Caco-2 (cell line): ENCODE results near the gene PER2. TPM values are rescaled to one million over a fixed set of nuclear protein-coding genes. Genes with fewer than 3 reads are reported as not detected.

Experiments used
- BruUV-seq: library from RNA; stranded (reverse); fragments of 400-500 nt; replicated peaks from 2 replicates; lab custom pipeline; 2021; lab: Mats Ljungman, UMichigan
- CTCF ChIA-PET: fragments of 300-600 bp; sonication (Branson Sonifier 250); formaldehyde crosslinking; loops from one replicate; lab custom pipeline; 2022; ENCODE audit warnings: antibody characterized with exemption; lab: Charles Lee
- POLR2A ChIA-PET: fragments of 300-600 bp; sonication (Branson Sonifier 250); formaldehyde crosslinking; loops from one replicate; lab custom pipeline; 2022; ENCODE audit warnings: antibody characterized with exemption; lab: Charles Lee
- DNase-seq, 2 experiments: peaks; one replicate each; pipeline versions ENCODE4 v3.0.0 to v3.0.0-alpha.2; 2020 to 2022
- H3K27me3 ChIP-seq: replicated peaks from 2 replicates; pipeline ENCODE4 v1.6.0; 2011; ENCODE audit warnings: low read length; ENCODE audit not compliant: control insufficient read depth, insufficient read depth
- H3K36me3 ChIP-seq: 2 replicates; pipeline ENCODE4 v1.5.1; 2011; ENCODE audit warnings: low read length; ENCODE audit not compliant: control insufficient read depth, insufficient read depth
- H3K4me1 ChIP-seq: fragments of 250-450 bp; sonication (Bioruptor Pico); 2 replicates; pipeline ENCODE4 v1.5.1; 2020; ENCODE audit warnings: mild to moderate bottlenecking
- H3K4me3 ChIP-seq: 2 replicates; pipeline ENCODE4 v1.5.1; 2011; ENCODE audit warnings: low read depth, mild to moderate bottlenecking, control low read depth, low read length
- H3K9me3 ChIP-seq: fragments of 250-450 bp; sonication (Bioruptor Pico); 2 replicates; pipeline ENCODE4 v1.5.1; 2020; ENCODE audit warnings: mild to moderate bottlenecking, moderate library complexity
- H3K27ac Mint-ChIP-seq: one replicate; pipeline ENCODE4 v1.8.0; 2022; ENCODE audit warnings: mixed read lengths; ENCODE audit not compliant: unreplicated experiment
- H3K27me3 Mint-ChIP-seq: one replicate; pipeline ENCODE4 v1.8.0; 2022; ENCODE audit warnings: mixed read lengths; ENCODE audit not compliant: insufficient read depth, unreplicated experiment
- H3K36me3 Mint-ChIP-seq: one replicate; pipeline ENCODE4 v1.8.0; 2022; ENCODE audit warnings: mild to moderate bottlenecking, mixed read lengths; ENCODE audit not compliant: insufficient read depth, unreplicated experiment
- H3K4me1 Mint-ChIP-seq: one replicate; pipeline ENCODE4 v1.8.0; 2022; ENCODE audit warnings: low read depth, mixed read lengths; ENCODE audit not compliant: unreplicated experiment
- H3K4me3 Mint-ChIP-seq: one replicate; pipeline ENCODE4 v1.8.0; 2022; ENCODE audit warnings: mild to moderate bottlenecking, moderate library complexity, mixed read lengths; ENCODE audit not compliant: unreplicated experiment
- H3K9me3 Mint-ChIP-seq: one replicate; pipeline ENCODE4 v1.8.0; 2022; ENCODE audit warnings: mixed read lengths; ENCODE audit not compliant: unreplicated experiment
- CTCF ChIP-seq, 2 experiments: fragments of 200-600 bp in 1 of 2; IDR thresholded peaks; 1 replicate in 1 of 2; 2 replicates in 1 of 2; pipeline versions ENCODE4 v1.5.1 to v1.8.0; 2011 to 2022; ENCODE audit warnings: antibody characterized with exemption in 1 of 2, control low read depth in 1 of 2, inconsistent platforms in 1 of 2, low read depth in 1 of 2, low read length in 1 of 2, mild to moderate bottlenecking in 1 of 2, moderate library complexity in 1 of 2; ENCODE audit not compliant: insufficient read depth in 1 of 2, severe bottlenecking in 1 of 2, unreplicated experiment in 1 of 2
- intact Hi-C: fragments of 100-400 bp; cut with micrococcal nuclease; formaldehyde crosslinking; loops from one replicate; pipeline ENCODE4 v1.10.0; 2022; ENCODE audit not compliant: unreplicated experiment
- total RNA-seq: library from RNA; stranded (reverse); gene quantifications from 2 replicates; pipeline ENCODE4 v1.2.3, GENCODE V29; 2022

PER2 gene
- total RNA-seq, 1 experiment from 2014 or later: 12.2 TPM

- no peaks in the 10 kb centered on the region for H3K27me3 Mint-ChIP-seq
- H3K27ac Mint-ChIP-seq: no peak overlapping the region
- ChIA-PET POLR2A (no interaction called here), CTCF (no interaction called here)
- no peak overlapping the region for H3K4me3 ChIP-seq
- peak in 1 of 2 experiments; percentile 15 for TF ChIP-seq CTCF (IDR thresholded peaks at IDR 0.05; ENCODE audit: insufficient read depth in 1 of 2, low read depth in 1 of 2, low read length in 1 of 2, severe bottlenecking in 1 of 2, unreplicated experiment in 1 of 2)
- intact Hi-C loops: no loop called here
- no peak overlapping the region for H3K4me3 Mint-ChIP-seq
- no peaks in the 10 kb centered on the region for H3K36me3 Mint-ChIP-seq
- no peaks in the 10 kb centered on the region for H3K9me3 ChIP-seq
- H3K9me3 Mint-ChIP-seq: no peaks in the 10 kb centered on the region
- no peak for DNase-seq
- peaks cover 14% of the 10 kb centered on the region for H3K4me1 ChIP-seq
- H3K4me1 Mint-ChIP-seq: peaks cover 6% of the 10 kb centered on the region
- H3K27me3 ChIP-seq: no peaks in the 10 kb centered on the region
- no peaks in the 10 kb centered on the region for H3K36me3 ChIP-seq
- no TSS peak for BruUV-seq
Measured at GRCh38 chr2:238308177-238308576, 19.8 kb upstream of the PER2 start.

- intact Hi-C loops: no loop called here
- no peak for TF ChIP-seq CTCF (IDR thresholded peaks at IDR 0.05; ENCODE audit: insufficient read depth in 1 of 2, low read depth in 1 of 2, low read length in 1 of 2, severe bottlenecking in 1 of 2, unreplicated experiment in 1 of 2)
- no peak overlapping the region for H3K4me3 ChIP-seq
- H3K36me3 ChIP-seq: no peaks in the 10 kb centered on the region
- Mint-ChIP-seq H3K27ac (no peak overlapping the region), H3K36me3 (no peaks in the 10 kb centered on the region), H3K4me3 (no peak overlapping the region), H3K9me3 (no peaks in the 10 kb centered on the region), H3K4me1 (peaks cover 6% of the 10 kb centered on the region), H3K27me3 (no peaks in the 10 kb centered on the region)
- ChIA-PET CTCF (interaction anchor here (2.4 kb wide), 1 partner anchor 43 kb away, joined by 12 read pairs; no protein-coding TSS in a partner anchor), POLR2A (no interaction called here)
- no peaks in the 10 kb centered on the region for H3K9me3 ChIP-seq
- peaks cover 14% of the 10 kb centered on the region for H3K4me1 ChIP-seq
- no peak for DNase-seq
- BruUV-seq: no TSS peak
- H3K27me3 ChIP-seq: no peaks in the 10 kb centered on the region
Measured at GRCh38 chr2:238306672-238306998, 18.2 kb upstream of the PER2 start.

GRCh38 chr2:238305965-238306671, 17.7 kb upstream of the PER2 start:
- Mint-ChIP-seq H3K4me1 (peaks cover 6% of the 10 kb centered on the region), H3K27me3 (no peaks in the 10 kb centered on the region), H3K36me3 (no peaks in the 10 kb centered on the region), H3K4me3 (no peak overlapping the region), H3K27ac (no peak overlapping the region), H3K9me3 (no peaks in the 10 kb centered on the region)
- Histone ChIP-seq H3K4me3 (no peak overlapping the region), H3K4me1 (peaks cover 14% of the 10 kb centered on the region), H3K36me3 (no peaks in the 10 kb centered on the region), H3K27me3 (no peaks in the 10 kb centered on the region), H3K9me3 (no peaks in the 10 kb centered on the region)
- CTCF ChIA-PET: interaction anchor here (2.4 kb wide), 1 partner anchor 43 kb away, joined by 12 read pairs; no protein-coding TSS in a partner anchor
- POLR2A ChIA-PET: no interaction called here
- TF ChIP-seq CTCF (IDR thresholded peaks at IDR 0.05; ENCODE audit: insufficient read depth in 1 of 2, low read depth in 1 of 2, low read length in 1 of 2, severe bottlenecking in 1 of 2, unreplicated experiment in 1 of 2): no peak
- DNase-seq: no peak
- no TSS peak for BruUV-seq
- intact Hi-C loops: loop anchor here (2.0 kb wide), 1 partner anchor 17 kb away; the partner anchor contains the start of gene PER2
